ENCODE data around the gene AP2A2. TPM values are rescaled to one million over a fixed set of nuclear protein-coding genes. Genes with fewer than 3 reads are reported as not detected.
A peak's percentile ranks its signal among the peaks of the same experiment; 100 is the strongest.

AP2A2 gene
- total RNA-seq, 2 experiments from 2014 or later = 40.1 to 54.0 TPM

DNA sequence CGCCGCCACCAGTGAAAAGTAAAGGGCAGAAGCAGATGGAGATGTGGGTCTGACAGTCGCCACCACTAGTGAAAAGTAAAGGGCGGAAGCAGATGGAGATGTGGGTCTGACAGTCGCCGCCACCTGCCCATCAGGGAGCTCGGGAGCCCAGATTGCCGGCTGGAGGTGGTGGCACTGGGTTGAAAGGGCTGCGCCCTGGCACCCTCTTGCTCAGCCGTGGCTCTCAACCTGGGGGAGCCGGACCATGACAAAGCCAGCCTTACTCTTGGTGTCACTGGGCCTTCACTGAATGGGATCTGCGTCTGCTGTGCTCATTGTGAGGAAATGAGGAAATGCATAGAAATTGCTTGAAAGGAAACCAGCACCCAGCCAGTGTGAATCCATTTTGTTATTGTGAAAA is 36.3 kb downstream of the AP2A2 start:
- no peak for DNase-seq
- peaks cover 5% of the 10 kb centered on the region for H3K9me3 Mint-ChIP-seq (ENCODE audit: insufficient read depth)
- POLR2A ChIA-PET = no interaction called here
- H3K4me1 Mint-ChIP-seq (ENCODE audit: low read depth) = peaks cover 8% of the 10 kb centered on the region
- ATAC-seq = no peak
- H3K27me3 Mint-ChIP-seq (ENCODE audit: low read depth) = no peaks in the 10 kb centered on the region
- no peak overlapping the region for H3K4me3 Mint-ChIP-seq
- no peak overlapping the region for H3K27ac Mint-ChIP-seq
- CTCF ChIA-PET = no interaction called here
- H3K36me3 Mint-ChIP-seq (ENCODE audit: low read depth) = peaks cover 24% of the 10 kb centered on the region

DNA sequence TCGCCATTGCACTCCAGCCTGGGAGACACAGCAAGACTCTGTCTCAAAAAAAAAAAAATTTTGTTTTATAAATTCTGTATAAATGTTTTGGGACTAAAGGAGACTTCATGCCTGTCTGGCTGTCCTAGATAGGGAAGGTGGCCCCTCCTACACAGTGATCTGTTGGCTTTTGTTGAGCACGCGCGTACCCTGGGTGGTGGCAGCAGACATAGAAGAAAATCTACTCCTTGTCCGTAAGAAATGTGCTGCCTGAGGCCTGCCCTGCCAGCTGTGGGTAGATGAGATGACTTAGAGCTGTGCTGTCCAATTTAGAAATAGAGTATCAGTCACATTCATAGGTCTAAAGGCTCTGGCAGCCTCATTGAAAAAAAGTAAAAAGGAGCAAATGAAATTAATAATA is 37.0 kb downstream of the AP2A2 start:
- peaks cover 24% of the 10 kb centered on the region for H3K36me3 Mint-ChIP-seq (ENCODE audit: low read depth)
- H3K4me3 Mint-ChIP-seq = no peak overlapping the region
- ATAC-seq (no peak), DNase-seq (no peak)
- peaks cover 5% of the 10 kb centered on the region for H3K9me3 Mint-ChIP-seq (ENCODE audit: insufficient read depth)
- ChIA-PET POLR2A (no interaction called here), CTCF (no interaction called here)
- H3K27me3 Mint-ChIP-seq (ENCODE audit: low read depth) = no peaks in the 10 kb centered on the region
- no peak overlapping the region for H3K27ac Mint-ChIP-seq
- peaks cover 10% of the 10 kb centered on the region for H3K4me1 Mint-ChIP-seq (ENCODE audit: low read depth)

DNA sequence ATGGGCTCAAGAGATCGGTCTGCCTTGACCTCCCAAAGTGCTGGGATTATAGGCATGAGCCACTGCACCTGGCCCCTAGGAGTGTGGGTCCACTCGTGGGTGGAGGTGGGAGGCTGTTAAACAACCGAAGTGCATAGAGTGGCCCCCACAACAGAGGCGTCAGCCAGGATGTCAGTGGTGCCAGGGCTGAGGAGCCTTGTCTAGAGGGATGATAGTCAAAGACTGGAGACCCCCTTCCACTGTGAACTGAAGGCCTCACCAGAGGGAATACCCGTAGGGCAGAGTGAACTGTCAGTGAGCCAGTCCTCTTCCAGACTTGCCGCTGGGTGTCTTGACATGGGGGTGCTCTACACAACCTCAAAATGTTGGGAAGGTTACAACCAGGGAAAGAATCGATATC is 38.2 kb downstream of the AP2A2 start:
- ATAC-seq = no peak
- peaks cover 25% of the 10 kb centered on the region for H3K36me3 Mint-ChIP-seq (ENCODE audit: low read depth)
- H3K9me3 Mint-ChIP-seq (ENCODE audit: insufficient read depth) = peaks cover 5% of the 10 kb centered on the region
- no peak for DNase-seq
- no peak overlapping the region for H3K4me3 Mint-ChIP-seq
- ChIA-PET POLR2A (no interaction called here), CTCF (no interaction called here)
- H3K27ac Mint-ChIP-seq = no peak overlapping the region
- H3K27me3 Mint-ChIP-seq (ENCODE audit: low read depth) = no peaks in the 10 kb centered on the region
- peaks cover 13% of the 10 kb centered on the region for H3K4me1 Mint-ChIP-seq (ENCODE audit: low read depth)

DNA sequence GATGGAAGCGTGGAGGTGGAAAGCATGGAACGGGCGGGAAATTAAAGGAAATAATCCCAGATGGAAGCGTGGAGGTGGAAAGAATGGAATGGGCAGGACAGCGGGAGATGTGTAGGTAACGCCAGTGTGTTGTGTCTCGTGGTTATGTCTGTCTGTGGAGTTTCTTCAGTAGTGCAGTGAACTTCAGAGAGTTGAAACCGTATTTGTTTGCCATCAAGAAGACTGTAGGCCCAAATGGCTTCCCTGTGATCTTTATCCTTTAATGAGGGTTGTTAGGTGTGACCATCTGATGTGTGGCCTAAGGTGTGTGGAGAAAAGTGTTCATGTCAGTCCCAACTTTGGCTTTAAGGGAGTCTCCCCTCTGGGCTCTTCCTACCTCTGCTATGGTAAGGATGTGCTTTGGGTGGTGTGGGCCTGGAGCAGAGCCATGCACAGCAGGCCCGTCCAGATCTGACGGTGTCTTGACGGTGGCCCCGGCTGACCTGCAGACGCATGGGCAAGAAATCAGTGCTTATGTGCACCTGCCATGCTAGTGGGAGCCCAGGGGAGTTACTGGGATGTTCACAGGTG is 39.6 kb downstream of the AP2A2 start:
- ChIA-PET CTCF (no interaction called here), POLR2A (no interaction called here)
- DNase-seq = peak; percentile 30
- H3K4me1 Mint-ChIP-seq (ENCODE audit: low read depth) = peaks cover 24% of the 10 kb centered on the region
- H3K4me3 Mint-ChIP-seq = no peak overlapping the region
- peaks cover 5% of the 10 kb centered on the region for H3K9me3 Mint-ChIP-seq (ENCODE audit: insufficient read depth)
- H3K36me3 Mint-ChIP-seq (ENCODE audit: low read depth) = peaks cover 29% of the 10 kb centered on the region
- H3K27me3 Mint-ChIP-seq (ENCODE audit: low read depth) = no peaks in the 10 kb centered on the region
- H3K27ac Mint-ChIP-seq = no peak overlapping the region
- ATAC-seq = peak; percentile 48

DNA sequence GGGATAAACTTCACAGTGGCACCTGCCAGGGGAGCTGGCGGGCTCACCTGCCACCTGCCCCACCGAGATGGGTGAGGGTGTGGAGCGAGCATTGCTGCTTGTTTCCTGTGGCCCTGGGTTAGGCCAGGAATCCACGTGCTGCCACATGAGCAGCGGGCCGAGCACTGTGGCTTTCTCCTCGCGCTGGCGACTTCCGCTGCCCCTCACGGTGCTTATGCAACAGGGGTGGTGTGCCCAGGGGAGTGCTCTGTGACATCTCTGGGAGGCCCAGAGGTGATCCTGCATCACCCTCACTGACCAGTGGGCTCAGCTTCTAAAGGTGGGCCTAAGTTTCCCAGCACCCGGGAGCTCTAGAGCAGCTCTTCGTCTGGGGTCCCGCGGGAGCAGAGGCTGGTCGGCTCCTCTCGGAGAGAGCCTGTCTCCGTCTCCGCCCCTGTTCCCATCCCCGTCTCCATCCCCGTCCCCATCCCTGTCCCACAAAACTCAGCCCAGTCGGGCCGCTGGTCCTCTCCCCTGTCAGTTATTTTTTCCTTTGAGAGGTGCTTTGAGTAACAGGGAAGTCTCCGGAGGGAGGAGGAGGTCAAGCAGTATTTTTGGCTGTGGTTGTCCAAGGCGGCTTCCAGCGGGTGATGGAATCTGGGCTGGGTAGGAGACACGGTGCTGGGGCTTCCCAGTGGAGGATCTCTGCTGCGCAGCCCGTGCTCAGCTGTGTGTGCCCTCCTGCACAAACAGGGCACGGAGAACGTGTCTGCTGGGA is 42.5 kb downstream of the AP2A2 start:
- Mint-ChIP-seq H3K27ac (no peak overlapping the region), H3K9me3 (ENCODE audit: insufficient read depth) (peaks cover 5% of the 10 kb centered on the region), H3K4me1 (ENCODE audit: low read depth) (peaks cover 36% of the 10 kb centered on the region), H3K36me3 (ENCODE audit: low read depth) (peaks cover 38% of the 10 kb centered on the region), H3K4me3 (no peak overlapping the region), H3K27me3 (ENCODE audit: low read depth) (no peaks in the 10 kb centered on the region)
- no peak for DNase-seq
- CTCF ChIA-PET = no interaction called here
- no peak for ATAC-seq
- POLR2A ChIA-PET = no interaction called here

DNA sequence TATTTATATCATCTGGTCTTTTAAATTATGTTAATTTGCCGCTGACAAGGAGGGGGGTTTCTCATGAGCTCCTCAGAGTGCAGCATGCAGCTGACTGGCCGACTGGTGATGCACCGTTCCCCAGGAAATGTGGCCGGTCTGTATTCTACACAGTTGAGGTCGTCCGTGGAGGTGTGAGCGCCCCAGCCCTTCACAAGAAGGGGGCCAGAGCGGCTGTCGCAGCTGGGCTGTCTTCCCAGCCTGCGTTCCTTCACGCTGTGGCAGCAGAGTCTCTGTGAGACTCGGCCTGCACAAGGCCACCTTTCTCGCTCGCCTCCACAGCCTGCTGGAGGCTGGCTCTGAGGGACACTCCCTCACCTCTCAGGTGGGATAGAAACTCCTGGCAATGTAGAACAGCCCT is 43.2 kb downstream of the AP2A2 start:
- Mint-ChIP-seq H3K27me3 (ENCODE audit: low read depth) (no peaks in the 10 kb centered on the region), H3K4me1 (ENCODE audit: low read depth) (peaks cover 36% of the 10 kb centered on the region), H3K4me3 (no peak overlapping the region), H3K27ac (no peak overlapping the region), H3K9me3 (ENCODE audit: insufficient read depth) (peaks cover 5% of the 10 kb centered on the region), H3K36me3 (ENCODE audit: low read depth) (peaks cover 36% of the 10 kb centered on the region)
- ATAC-seq = no peak
- ChIA-PET POLR2A (no interaction called here), CTCF (no interaction called here)
- DNase-seq = no peak

DNA sequence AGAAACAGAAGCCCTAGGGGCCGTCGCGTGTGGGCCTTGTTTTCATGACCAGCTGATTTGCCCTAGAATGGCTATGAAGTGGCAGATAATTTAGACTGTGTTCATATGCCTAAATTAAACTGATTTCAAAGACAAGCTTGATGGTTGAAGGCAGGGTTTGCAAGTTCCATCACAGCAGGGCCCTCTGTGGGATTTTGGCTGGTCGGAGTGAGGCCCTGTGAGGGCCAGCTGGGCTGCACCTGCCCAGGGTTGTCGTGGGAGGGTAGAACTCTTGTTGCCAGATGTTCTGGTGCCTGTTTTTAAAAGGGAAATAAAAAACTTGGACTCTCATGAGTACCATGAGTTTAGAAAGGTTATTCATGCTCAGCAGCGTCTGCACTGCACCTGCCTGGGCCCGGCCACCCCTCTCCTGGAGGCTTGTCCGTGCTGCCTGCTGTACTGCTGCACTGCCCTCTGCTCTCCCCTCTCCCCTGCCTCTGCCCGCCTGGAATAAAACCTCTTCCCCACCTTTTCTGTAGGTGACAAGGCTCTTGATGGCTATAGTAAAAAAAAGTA is 44.1 kb downstream of the AP2A2 start:
- ATAC-seq (no peak), DNase-seq (no peak)
- Mint-ChIP-seq H3K4me3 (peak overlapping the region; percentile 1), H3K27me3 (ENCODE audit: low read depth) (no peaks in the 10 kb centered on the region), H3K9me3 (ENCODE audit: insufficient read depth) (no peaks in the 10 kb centered on the region), H3K36me3 (ENCODE audit: low read depth) (peaks cover 28% of the 10 kb centered on the region), H3K27ac (peak overlapping the region; percentile 14), H3K4me1 (ENCODE audit: low read depth) (peaks cover 36% of the 10 kb centered on the region)
- POLR2A ChIA-PET = no interaction called here
- CTCF ChIA-PET = no interaction called here

DNA sequence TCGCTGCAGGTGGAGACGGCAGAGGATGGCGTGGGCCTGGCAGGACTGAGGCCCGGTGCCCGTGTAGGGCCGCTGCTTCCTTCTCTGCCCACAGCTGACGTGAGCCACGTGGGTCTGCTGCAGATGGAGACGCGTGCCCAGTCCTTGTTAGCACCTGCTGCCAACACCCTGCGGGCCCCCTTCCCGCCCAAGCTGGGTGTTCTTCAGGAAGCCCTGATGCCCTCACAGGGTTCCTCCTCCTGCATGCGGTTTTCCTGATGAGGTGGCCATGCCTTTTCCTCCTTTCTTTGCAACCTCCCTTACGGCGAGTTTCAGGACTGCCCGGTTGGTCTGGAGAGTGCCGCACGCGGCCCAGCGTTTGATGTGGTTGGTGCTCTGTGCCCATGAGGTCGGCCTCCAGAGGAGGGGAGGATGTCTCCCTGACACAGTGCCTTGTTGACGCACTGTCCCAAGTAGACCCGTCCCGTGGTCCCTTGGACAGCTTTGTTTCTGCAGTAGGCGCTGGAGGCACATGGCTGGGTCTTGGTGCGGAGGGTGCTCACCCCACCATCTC is 44.7 kb downstream of the AP2A2 start:
- Mint-ChIP-seq H3K9me3 (ENCODE audit: insufficient read depth) (no peaks in the 10 kb centered on the region), H3K36me3 (ENCODE audit: low read depth) (peaks cover 29% of the 10 kb centered on the region), H3K4me1 (ENCODE audit: low read depth) (peaks cover 36% of the 10 kb centered on the region), H3K27ac (peak overlapping the region; percentile 32), H3K27me3 (ENCODE audit: low read depth) (no peaks in the 10 kb centered on the region), H3K4me3 (peak overlapping the region; percentile 1)
- ChIA-PET CTCF (interaction anchor here (0.8 kb wide), 1 partner anchor 45 kb away, joined by 4 read pairs; the partner anchor contains the start of gene AP2A2), POLR2A (no interaction called here)
- DNase-seq (peak; percentile 41), ATAC-seq (peak; percentile 53)

DNA sequence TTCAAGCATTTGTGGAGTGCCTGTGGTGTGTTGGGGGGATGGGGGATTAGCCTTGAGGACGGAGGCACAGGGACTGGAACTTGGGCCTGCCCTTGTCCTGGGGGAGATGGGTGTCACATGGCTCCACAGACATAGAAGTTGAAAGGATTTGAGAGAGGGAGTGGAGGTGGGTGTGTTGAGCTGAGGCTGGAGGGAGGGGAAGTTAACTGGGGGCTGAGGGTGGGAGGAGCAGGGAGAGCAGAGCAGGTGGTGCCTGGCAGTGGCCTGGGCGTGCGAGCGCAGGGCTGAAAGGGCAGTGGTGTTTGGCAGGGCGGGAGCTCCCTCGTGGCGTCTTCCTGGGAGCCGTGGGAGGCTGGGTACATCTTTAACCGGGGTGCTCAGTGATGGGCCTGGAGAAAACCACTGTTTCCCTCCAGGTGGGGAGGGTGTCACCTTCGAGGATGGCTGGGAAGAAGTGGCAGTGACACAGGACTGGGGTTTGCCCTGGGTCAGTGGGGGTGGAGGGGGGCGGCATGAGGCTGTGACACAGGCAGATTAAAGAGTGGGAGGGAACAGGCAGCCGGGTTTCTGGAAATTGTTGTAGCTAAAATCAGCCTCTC is 45.5 kb downstream of the AP2A2 start:
- peak overlapping the region; percentile 32 for H3K27ac Mint-ChIP-seq
- H3K4me1 Mint-ChIP-seq (ENCODE audit: low read depth) = peaks cover 40% of the 10 kb centered on the region
- H3K27me3 Mint-ChIP-seq (ENCODE audit: low read depth) = no peaks in the 10 kb centered on the region
- H3K9me3 Mint-ChIP-seq (ENCODE audit: insufficient read depth) = no peaks in the 10 kb centered on the region
- peaks cover 29% of the 10 kb centered on the region for H3K36me3 Mint-ChIP-seq (ENCODE audit: low read depth)
- CTCF ChIA-PET = no interaction called here
- POLR2A ChIA-PET = no interaction called here
- no peak for ATAC-seq
- no peak overlapping the region for H3K4me3 Mint-ChIP-seq
- DNase-seq = no peak

DNA sequence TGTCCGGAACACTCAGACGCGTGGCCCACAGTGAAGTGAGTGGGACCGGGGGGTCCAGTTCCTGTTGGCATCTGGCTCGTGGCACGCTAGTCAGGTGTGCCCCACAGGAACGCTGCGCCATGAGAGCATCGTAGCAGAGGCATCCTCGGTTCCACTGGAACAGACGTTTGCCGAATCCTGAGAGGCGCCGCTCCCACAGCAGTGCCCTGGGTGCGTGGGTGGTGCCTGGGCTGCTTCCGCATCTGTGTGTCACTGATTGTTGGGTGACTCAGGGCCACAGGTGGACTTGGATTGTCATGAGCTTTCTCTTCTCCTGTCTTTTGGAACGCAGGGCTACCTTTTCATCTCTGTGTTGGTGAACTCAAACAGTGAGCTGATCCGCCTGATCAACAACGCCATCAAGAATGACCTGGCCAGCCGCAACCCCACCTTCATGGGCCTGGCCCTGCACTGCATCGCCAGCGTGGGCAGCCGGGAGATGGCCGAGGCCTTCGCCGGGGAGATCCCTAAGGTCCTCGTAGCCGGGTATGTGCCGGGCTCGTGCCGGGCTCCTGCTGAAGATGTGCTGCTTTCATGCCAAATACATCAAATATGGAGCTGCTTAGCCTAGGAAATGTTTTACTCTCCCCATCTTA is 46.2 kb downstream of the AP2A2 start:
- ChIA-PET CTCF (no interaction called here), POLR2A (no interaction called here)
- Mint-ChIP-seq H3K27ac (no peak overlapping the region), H3K4me1 (ENCODE audit: low read depth) (peaks cover 41% of the 10 kb centered on the region), H3K36me3 (ENCODE audit: low read depth) (peaks cover 26% of the 10 kb centered on the region), H3K27me3 (ENCODE audit: low read depth) (no peaks in the 10 kb centered on the region), H3K9me3 (ENCODE audit: insufficient read depth) (no peaks in the 10 kb centered on the region), H3K4me3 (no peak overlapping the region)
- no peak for DNase-seq
- no peak for ATAC-seq

DNA sequence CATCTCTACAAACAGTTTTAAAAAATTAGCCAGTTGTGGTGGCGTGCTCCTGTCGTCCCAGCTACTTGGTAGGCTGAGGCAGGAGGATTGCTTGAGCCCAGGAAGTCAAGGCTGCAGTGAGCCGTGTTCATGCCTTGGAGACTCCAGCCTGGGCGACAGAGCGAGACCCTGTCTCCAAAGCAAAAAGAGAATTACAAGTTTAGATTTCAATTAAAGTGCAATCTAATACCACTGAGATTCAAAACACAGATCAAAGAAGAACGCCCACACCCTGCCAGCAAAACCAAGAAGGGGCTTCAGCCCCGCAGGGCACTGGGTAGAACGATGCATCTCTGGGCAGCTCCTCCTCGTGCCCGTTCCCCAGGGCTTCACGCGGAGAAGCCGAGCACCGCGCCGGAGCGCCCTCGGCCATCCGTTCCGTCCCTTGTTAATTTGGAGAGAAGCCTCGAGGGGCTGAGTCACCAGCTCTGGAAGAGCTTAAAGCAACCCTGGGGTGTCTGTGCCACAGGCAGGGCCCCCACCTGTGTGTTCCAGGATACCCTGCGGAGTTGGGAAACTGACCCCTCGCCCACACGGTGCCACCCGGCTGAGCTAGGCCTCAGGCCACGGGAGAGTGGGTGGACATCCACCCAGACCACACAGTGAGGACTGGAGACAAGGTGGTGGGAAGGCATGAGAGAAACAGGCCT is 47.0 kb downstream of the AP2A2 start:
- CTCF ChIA-PET = no interaction called here
- no peaks in the 10 kb centered on the region for H3K27me3 Mint-ChIP-seq (ENCODE audit: low read depth)

More for the DNA sequence above, 47.0 kb downstream of the AP2A2 start:
- no peaks in the 10 kb centered on the region for H3K9me3 Mint-ChIP-seq (ENCODE audit: insufficient read depth)
- ATAC-seq = no peak
- peaks cover 44% of the 10 kb centered on the region for H3K4me1 Mint-ChIP-seq (ENCODE audit: low read depth)
- POLR2A ChIA-PET = no interaction called here
- H3K36me3 Mint-ChIP-seq (ENCODE audit: low read depth) = peaks cover 26% of the 10 kb centered on the region
- no peak overlapping the region for H3K27ac Mint-ChIP-seq
- no peak for DNase-seq
- H3K4me3 Mint-ChIP-seq = no peak overlapping the region

All from activated CD8-positive, alpha-beta T cell treated with anti-CD3 and anti-CD28 coated beads, Interleukin-2, amount 10 ng/mL, durations not matched to agents 7 days and 5 days (primary cell).